ENCODE measurements around the gene CEACAM19.

GRCh38 chr19:44714597-44715169 is 43.4 kb downstream of the CEACAM19 start:
- TF ChIP-seq CTCF (IDR thresholded peaks at IDR 0.05) (no peak), POLR2A (IDR thresholded peaks at IDR 0.05) (no peak)

All from heart left ventricle (tissue), 13 donors.